Ecto neural progenitor cell (in vitro differentiated cells): ENCODE measurements around the gene NOL3.

Experiments
- DNase-seq: peaks from one replicate; pipeline ENCODE4 v3.0.0-alpha.2; 2018; ENCODE audit warnings: low spot score

The NOL3 gene

GRCh38 chr16:67206838-67207248, 36.5 kb downstream of the NOL3 start:
- no peak for DNase-seq

- no peak for DNase-seq
Observed at GRCh38 chr16:67207249-67208091, 37.1 kb downstream of the NOL3 start.

GRCh38 chr16:67208154-67208896, 38.0 kb downstream of the NOL3 start:
- DNase-seq: no peak

- no peak for DNase-seq
Observed at GRCh38 chr16:67209565-67209964, 39.2 kb downstream of the NOL3 start.

GRCh38 chr16:67210069-67210937, 40.0 kb downstream of the NOL3 start:
- DNase-seq: no peak

GRCh38 chr16:67211674-67212073, 41.3 kb downstream of the NOL3 start:
- DNase-seq: no peak

GRCh38 chr16:67212766-67213165, 42.4 kb downstream of the NOL3 start:
- DNase-seq: no peak

GRCh38 chr16:67213197-67214019, 43.1 kb downstream of the NOL3 start:
- no peak for DNase-seq

GRCh38 chr16:67215706-67216105, 45.4 kb downstream of the NOL3 start:
- DNase-seq: no peak

GRCh38 chr16:67216612-67217490, 46.5 kb downstream of the NOL3 start:
- no peak for DNase-seq

- DNase-seq: no peak
Observed at GRCh38 chr16:67223992-67224391, 53.7 kb downstream of the NOL3 start.
